Measurements from ENCODE around the gene SPAG7.

Gene SPAG7

GRCh38 chr17:4949321-4950074, 18.1 kb downstream of the SPAG7 start:
- DNase-seq, result peak; percentile 73

- peak; percentile 92 for DNase-seq
Observed at GRCh38 chr17:4948931-4949320, 18.7 kb downstream of the SPAG7 start.

DNA sequence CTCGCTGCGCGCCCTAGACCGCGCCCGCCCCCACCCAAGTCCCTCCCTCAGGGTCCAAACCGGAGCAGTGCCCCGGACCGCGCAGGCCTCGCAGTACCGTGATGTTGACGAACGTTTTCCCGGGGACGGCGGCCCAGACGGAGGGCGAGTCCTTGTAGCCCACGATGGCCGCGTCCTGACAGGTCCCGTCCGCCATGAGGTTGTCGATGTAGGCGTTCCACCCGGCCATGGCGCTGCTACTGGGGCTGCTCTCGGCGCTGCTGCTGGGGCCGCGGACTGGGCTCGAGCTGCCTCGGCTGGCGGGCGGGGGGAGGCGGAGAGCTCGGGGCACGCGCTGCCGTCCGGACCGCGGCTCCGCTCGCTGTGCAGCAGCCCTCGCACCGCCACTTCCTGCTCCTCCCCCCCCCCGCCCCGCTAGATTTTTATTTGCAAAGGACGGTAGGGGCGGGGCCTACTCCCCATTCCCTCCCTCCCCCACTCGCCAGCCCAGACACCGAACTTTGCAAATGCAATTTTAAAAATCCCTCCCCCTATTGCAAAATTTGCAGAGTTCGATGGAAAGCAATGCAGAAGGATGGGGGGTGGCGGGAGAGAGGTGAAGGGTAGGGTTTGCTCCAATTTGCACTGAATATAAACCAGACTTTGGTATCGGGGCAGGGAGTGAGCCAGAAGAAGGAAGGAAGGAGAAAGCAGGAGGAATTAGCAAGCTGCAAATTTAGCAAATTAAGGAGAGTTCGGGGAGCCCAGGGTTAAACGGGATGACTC, 19.3 kb downstream of the SPAG7 start, which contains the start of gene PFN1:
Gene PFN1, minus strand, starts transcription at position 365 of the 765 bp plus-strand sequence. Its CDS starts 136 bp downstream, at position 229.
- peak; percentile 86 for DNase-seq

- DNase-seq, result peak; percentile 66
Observed at GRCh38 chr17:4947411-4948165, 20.0 kb downstream of the SPAG7 start.

- DNase-seq, result no peak
Observed at GRCh38 chr17:4947010-4947410, 20.6 kb downstream of the SPAG7 start.

DNA sequence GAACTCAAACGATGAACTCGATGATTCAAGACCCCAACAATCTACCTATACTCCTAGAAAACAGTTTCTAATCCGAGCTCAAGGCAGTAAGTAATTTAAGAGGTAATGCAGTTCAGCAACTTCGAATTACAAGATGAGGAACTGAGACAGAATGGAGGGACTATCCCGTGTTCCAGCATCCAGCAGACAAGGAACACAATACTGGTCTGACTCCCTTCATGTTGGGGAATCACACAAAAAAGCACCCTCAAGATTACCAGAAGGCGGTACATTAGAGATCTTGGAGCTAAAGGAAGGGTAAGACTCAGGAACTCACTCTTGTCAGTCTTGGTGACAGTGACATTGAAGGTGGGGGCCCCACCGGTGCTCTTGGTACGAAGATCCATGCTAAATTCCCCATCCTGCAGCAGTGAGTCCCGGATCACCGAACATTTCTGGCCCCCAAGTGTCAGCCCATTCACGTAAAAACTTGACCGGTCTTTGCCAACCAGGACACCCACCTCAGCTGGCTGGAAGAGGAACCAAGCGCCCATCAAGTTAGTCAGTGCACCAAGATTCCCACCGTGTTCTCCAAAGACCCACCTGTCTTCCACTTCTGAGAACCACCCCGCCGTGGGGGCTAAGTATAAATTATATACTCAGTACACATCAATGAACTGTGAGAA, 21.2 kb downstream of the SPAG7 start:
- no peak for DNase-seq

DNA sequence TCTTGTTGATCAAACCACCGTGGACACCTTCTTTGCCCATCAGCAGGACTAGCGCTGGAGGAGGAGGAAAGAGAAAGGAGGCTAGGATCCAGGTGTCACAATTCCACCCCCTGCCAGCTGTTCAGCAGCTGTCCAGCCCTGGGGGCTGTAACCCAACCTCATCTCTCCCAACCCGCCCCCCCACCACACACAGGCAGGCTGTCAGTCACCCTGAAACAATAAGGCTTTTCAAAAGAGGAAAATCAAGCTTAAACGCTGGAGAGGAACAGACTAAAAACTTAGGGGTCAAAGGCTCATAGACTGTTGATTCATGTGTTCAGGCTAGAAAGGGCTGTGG, 21.7 kb downstream of the SPAG7 start:
- no peak for DNase-seq

- DNase-seq, result no peak
Observed at GRCh38 chr17:4945176-4945943, 22.3 kb downstream of the SPAG7 start.

GRCh38 chr17:4944554-4945175, 23.0 kb downstream of the SPAG7 start:
- DNase-seq, result no peak

DNA sequence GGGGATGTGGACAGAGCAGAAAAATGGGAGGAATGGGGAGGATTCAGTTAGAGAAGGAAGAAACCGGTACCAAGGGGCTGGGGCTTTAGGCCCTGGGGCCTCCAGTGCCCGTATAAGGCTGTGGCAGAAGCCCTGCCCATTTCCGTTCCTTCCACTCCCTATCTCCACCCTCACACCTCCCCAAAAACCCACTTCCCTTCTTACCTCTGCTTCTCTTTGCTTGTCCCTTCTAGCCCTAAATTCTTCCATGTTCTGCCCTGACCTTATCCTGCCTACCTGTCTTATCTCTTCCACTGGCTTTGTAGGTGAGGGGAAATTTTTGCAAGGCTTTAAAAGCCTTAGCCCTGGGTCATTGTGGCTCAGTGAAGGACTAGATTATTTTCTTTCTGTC, 23.5 kb downstream of the SPAG7 start:
- no peak for DNase-seq

DNA sequence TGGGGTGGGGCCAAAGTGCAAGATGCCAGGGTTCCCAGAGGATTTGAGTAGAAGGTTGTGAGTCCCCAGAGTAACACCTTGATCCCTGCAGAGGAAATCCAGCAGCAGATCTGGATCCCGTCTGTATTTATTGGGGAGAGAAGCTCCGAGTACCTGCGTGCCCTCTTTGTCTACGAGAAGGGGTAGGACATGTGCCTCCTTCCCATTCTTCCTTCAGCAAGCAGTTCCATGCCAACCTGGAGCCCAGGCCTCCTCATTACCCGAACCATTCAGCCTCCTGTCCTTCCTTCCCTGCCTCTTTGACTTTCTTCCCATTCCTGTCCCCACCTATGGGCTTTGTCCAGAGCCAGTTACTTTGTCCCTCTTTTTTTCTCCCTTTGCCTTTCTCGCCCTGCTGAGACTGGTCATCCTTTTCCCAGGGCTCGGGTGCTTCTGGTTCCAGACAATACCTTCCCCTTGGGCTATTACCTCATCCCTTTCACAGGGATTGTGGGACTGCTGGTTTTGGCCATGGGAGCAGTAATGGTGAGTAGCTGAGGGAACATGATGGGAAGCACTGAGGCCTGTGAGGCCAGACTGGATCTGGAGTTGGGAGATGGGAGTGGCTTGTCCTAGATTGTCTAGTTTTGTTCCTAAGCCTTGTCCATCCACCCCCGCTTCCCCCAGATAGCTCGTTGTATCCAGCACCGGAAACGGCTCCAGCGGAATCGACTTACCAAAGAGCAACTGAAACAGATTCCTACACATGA, 24.7 kb downstream of the SPAG7 start:
- no peak for DNase-seq

GRCh38 chr17:4941319-4941610, 26.4 kb downstream of the SPAG7 start:
- no peak for DNase-seq

DNA sequence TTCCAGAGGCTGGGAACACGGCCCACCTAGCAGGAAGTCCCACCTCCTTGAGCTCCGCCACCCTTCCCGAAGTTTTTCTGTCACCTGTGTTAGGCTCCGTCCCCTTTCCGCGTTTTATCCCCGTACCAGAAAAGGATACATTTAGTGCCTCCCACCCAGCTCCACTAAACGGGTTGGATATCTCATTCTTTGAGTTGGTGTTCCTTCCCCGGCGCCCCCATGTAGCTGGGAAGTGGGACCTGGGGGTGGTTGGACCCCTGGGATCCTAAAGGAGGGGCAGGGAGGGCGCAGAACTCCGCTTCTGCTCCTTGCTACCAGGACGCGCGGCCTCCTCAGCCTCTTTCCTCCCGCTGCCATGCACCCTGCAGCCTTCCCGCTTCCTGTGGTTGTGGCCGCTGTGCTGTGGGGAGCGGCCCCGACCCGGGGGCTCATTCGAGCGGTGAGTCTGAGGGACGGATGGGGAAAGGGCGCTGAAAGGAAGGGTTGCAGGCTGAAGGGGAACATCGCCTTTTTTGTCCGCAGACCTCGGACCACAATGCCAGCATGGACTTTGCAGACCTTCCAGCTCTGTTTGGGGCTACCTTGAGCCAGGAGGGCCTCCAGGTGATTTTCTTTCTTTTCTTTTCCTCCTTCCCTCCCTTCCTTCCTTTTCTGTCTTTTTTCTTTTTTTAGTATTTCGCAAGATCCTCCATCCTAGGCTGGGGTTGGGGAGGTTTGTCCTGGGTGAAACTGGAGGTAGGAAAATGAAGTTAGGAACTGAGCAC, 26.9 kb downstream of the SPAG7 start:
- no peak for DNase-seq

- peak; percentile 99 for DNase-seq
Observed at GRCh38 chr17:4939796-4940554, 27.6 kb downstream of the SPAG7 start, which contains the start of the genes RNF167 and SLC25A11. Gene RNF167, plus strand, starts transcription at chr17:4940268. Its CDS starts 642 bp downstream, at chr17:4940910. Gene SLC25A11, minus strand, starts transcription at chr17:4940046. Its CDS starts 136 bp downstream, at chr17:4939910.

DNA sequence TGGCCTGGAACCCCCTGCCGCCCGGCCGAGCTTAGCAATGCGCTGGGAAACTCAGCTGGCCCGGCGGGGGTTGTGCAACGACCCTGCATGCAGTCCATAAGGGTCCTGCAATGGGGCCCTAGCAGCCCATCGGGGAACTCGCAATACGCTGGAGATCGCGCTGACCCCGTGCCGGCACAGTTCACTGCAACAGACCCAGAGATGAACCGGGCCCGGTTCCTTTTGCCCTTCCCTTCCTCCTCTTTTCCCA, 28.1 kb downstream of the SPAG7 start:
- DNase-seq, result no peak

DNA sequence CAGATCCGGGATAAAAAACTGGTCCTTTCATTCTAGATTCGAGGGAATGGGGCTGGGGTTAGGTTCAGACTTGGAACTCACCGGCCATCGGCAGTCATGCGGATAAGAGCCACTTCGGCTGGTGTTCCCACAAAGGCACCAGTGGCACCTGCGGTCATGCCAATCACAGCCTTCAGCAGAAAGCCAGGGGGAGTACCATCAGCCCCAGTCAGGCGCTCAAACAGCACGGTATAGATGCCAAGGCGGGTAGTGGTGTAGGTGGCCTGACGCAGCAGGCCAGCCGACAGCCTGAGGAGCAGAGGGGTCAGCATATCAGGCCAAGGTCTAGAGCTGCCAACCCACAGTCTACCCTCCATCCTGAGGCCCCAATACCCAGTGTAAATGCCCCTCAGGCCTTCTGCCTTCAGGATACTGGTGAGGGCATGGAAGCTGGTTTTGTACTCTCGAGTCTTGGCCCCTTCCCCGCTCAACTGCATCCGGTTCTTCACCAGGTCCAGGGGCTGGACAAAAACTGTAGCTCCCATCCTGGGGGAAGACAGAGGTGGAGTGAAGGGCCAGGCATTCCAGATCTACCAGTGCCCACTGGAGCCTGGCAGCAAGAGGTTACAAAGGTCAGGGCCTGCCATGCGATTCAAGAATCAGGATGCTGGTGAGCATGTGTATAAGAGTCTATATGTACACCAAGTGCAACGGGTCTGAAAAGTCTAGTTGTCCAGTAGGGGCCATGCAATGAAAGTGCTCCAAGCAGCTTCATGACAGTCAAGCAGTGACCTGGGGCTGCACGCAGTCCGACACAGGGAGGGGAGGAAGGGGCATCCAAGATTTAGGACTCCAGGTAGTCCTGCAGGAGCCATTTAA, 28.7 kb downstream of the SPAG7 start:
- no peak for DNase-seq

- DNase-seq, result no peak
Observed at GRCh38 chr17:4938069-4938491, 29.5 kb downstream of the SPAG7 start.

DNA sequence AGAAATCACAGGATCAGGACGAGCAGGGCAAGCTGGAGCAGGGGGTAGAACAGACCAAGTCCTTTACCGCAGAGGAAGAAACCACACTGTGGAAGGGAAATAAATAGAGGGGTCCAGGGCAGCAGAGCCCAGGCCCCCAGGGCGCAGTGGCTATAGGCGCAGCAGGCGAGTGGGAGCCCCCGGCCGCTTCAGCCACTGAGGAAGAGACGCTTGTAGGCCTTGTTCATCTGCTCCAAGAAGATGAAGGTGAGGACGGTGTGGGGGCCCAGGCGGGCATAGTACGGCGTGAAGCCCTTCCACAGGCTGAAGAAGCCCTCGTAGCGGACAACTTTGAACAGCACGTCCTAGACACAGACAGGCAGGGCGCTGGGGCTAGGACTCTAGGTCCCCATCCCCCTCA, 30.1 kb downstream of the SPAG7 start:
- no peak for DNase-seq

DNA sequence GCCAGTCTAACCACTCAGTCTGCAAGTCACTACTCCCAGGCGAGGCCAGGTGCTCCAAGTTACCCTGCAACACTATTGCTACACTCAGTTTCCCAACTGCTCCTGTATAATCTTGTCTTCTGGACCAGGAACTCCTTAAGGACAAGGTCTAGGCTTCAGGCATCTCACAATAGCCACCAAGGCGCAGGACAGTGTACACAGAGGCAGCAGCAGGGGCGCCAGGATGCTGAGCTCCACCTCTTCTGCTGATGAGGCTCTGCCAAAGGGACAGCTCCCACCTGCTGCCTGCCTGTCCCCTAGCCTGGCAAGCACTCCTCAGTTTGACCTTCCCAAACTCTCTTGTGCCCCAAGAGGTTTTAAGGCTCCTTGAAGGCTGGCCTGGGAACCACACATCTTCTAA, 31.2 kb downstream of the SPAG7 start:
- no peak for DNase-seq
